CD4-positive, alpha-beta T cell treated with Interleukin-6 for 4 hours (primary cell): ENCODE measurements around the gene FAF1.
"Not testable (repeated sequence)": the region's sequence is repeated elsewhere in the genome, so short reads cannot be mapped to it uniquely, and the experiment has no call there.

ENCODE experiments used
- DNase-seq: peaks from one replicate; pipeline ENCODE4 v3.0.0-alpha.2; 2020; ENCODE audit warnings: mixed read lengths

FAF1 gene

DNA sequence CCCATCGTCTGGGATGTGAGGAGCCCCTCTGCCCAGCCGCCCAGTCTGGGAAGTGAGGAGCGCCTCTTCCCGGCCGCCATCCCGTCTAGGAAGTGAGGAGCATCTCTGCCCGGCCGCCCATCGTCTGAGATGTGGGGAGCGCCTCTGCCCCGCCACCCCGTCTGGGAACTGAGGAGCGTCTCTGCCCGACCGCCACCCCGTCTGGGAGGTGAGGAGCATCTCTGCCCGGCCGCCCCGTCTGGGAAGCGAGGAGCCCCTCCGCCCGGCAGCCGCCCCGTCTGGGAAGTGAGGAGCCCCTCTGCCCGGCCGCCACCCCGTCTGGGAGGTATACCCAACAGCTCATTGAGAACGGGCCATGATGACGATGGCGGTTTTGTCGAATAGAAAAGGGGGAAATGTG is 7.5 kb downstream of the FAF1 start:
- not testable (repeated sequence) for DNase-seq

DNA sequence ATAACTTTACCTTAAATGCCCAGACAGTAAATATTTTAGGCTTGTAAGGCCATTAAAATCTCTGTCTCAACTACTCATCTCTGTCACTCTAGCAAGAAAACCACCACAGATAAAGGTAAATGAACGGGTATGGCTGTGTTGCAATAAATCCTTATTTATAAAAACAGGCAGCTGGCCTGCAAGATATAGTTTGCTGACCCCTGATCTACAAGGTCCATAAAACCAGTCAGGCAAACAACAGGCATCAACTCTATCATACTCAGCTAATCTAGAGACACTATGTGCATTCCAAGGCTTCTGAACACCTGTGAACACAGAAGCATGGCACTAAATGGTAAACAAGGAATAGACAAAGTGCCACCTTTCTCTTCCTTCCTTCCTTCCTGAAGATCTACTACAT is 9.7 kb downstream of the FAF1 start:
- no peak for DNase-seq

DNA sequence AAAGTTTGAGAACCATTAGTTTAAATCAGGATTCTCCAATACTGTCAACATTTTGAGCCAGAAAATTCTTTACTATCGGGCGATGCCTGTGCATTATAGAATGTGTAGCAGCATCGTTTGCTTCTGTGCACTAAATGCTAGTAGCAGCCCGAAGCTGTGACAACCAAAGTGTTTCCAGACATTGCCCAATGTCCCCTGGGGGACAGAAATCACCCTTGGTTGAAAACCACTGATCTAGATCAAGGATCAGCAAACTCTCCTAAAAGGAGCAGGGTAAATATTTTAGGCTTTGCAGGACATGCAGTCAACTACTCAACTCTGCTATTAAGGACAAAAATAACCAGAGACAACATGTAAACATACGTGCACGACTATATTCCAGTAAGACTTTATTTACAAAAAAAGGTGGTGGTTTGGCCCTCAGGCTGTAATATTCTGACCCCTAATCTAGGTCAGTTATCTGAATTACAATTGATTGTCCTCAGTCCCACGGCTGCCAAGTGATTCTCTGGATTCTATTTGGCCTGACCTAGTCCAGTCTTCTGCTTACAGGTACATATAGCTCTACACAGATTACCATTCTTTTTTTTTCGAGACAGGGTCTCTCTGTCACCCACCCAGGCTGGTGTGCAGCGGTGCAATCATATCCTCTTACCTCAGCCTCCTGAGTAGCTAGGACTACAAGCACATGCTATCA is 10.6 kb downstream of the FAF1 start:
- DNase-seq: no peak

DNA sequence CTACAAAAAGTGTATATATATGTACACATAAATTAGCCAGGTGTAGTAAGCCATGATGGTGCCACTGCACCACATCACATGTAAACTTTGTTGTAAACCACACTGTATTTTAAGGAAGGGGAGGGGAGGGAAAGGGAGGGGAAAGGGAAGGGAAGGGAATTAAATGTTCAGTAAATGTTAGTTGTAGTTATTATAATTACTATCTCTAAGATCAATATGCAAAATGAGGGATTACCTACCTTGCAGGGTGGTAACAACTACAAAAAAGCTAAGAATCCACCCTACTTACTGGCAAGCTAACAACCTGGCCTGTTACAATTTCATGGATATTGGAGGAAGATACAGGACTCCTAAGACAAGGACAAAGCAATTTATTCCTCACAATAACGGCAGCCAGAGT is 17.7 kb downstream of the FAF1 start:
- no peak for DNase-seq

DNA sequence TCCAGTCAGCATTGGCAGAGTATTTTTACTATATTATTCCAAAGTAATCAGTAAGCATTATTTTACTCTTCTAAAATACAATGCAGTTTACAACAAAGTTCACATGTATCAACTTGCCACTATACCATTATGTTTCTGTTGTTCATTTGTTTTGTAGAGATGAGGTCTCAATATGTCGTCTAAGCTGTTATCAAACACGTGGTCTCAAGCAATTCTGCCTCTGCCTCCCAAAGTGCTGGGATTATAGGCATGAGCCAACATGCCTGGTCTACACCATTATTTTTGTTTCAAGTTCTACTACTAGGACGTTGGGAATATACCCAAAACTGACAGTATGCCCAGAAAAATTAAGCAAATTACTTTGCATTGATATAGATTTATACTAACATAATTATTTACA is 19.8 kb downstream of the FAF1 start:
- no peak for DNase-seq

DNA sequence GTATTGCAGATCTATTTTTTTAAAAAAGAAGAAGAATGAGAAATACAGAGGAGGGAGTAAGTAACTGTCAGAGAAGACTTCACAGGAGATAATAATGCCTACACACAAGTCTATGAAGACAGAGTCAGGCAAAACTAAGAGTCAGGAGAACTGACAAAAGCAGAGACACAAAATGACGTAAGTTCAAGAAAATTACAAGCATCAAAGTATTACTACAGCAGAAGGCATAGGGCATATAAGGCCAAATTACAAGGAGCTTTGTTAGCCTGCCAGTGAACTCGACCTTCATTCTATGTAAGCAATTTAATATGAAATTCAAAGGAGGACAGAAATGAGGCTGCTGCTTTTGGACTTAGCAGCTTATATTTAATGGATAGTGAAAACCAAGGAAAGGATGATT is 23.7 kb downstream of the FAF1 start:
- DNase-seq: no peak

DNA sequence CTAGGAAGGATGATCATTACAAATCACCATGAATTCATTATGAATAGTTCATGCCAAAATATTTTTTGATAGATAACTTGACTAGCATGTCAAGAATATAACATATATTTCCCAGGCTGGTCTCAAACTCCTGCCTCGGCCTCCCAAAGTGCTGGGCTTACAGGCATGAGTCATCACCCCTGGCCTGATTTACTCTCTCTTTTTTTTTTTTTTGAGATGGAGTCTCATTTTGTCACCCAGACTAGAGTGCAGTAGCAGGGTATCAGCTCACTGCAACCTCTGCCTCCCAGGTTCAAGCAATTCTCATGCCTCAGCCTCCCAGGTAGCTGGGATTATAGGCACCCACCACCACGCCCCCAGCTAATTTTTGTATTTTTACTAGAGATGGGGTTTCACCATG is 24.8 kb downstream of the FAF1 start:
- DNase-seq: peak; percentile 1

DNA sequence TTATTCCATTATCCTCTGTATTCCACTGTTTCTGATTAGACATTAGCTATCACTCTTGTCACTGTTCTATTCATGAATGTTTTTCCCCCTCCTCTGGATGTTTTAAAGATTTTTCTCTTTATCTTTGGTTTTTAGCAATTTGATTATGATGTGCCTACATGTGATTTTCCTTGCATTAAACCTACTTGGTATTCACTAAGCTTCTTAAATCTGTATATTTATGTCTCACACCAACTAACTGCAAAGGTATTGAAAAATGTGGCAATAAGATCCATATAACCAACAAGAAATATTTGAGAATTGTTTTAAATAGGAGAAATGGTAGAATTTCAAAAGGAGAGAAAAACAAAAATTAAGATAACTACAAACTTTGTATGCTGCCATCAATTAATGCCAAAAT is 25.2 kb downstream of the FAF1 start:
- no peak for DNase-seq

DNA sequence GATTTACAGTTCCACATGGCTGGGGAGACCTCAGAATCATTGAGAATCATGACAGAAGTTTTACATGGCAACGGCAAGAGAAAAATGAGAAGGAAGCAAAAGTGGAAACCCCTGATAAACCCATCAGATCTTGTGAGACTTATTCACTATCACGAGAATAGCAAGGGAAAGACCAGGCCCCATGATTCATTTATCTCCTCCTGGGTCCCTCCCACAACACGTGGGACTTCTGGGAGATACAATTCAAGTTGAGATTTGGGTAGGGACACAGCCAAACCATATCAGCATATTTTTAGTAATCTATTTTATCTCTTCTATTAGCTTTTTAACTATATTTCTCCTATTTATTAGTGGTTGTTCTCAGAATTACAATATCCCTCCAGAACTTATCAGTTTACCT is 26.3 kb downstream of the FAF1 start:
- not testable (repeated sequence) for DNase-seq

DNA sequence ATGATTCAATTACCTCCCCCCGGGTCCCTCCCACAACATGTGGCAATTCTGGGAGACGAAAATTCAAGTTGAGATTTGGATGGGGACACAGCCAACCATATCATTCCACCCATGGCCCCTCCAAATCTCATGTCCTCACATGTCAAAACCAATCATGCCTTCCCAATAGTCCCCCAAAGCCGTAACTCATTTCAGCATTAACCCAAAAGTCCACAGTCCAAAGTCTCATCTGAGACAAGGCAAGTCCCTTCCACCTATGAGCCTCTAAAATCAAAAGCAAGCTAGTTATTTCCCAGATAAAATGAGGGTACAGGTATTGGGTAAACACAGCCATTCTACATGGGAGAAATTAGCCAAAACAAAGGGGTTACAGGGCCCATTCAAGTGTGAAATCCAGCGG is 28.0 kb downstream of the FAF1 start:
- not testable (repeated sequence) for DNase-seq

DNA sequence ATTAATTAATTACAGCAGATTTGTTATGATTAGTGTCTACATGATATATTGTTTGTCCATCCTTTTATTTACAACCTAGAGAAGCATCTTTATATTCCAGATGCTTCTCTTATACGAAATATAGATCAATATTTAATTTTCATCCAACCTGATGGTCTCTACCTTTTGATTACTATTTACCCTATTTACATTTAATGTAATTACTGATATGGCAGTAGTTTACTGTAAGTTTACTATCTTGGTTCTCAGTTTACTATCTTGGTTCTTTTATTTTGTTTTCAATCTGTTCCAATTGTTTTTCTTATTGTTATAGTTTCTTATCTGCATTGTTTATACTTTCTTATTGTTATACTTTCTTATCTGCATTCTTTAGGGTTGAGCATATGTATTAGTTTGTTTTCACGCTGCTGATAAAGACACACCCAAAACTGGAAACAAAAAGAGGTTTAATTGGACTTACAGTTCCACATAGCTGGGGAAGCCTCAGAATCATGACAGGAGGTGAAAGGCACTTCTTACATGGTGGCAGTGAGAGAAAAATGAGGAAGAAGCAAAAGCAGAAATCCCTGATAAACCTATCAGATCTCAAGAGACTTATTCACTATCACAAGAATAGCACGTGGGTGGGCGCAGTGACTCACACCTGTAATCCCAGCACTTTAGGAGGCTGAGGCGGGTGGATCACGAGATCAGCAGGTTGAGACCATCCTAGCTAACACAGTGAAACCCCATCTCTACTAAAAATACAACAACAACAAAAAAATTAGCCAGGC is 28.9 kb downstream of the FAF1 start:
- no peak for DNase-seq

DNA sequence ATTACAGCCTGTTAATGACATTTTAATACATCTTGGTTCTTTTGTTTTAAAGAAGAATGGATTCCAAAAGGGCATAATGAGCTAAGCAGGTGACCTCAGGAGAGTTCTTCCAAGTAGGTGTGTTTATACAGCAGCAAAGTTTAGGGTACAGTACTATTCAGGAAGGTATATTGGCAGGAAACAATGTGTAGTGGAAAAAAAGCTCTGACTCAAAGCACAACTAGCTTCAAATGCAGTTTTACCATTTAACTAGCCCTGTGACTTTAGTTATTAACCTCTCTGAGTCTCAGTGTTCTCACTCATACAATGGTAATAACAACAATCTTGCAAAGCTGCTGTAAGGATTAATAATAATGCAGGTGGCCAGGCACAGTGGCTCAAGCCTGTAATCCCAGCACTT is 29.9 kb downstream of the FAF1 start:
- DNase-seq: no peak

DNA sequence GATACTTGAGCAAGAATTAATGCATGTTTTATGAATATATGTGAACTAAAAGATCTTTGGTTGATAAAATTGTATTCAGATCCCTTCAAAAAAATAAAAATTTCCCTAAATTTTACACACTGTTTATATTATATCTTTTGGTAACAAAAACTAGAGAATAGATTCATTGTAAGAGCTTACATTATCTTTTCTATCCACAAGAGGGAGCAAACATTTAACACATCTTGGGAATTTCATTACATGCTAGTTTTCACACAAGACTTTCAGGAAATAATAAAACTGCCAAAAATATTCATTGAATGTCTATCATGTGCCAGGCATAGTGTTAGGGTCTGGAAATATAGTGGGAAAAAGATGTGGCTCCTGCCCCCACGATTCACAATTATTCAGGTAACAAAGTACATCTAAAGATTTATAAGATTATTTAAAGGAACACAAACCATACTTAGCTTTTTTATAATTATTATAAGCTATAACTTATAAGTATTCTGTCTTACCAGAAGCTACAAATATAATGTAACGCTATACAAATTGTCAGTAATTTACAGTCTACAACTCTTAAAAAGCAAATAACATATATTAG is 30.6 kb downstream of the FAF1 start:
- no peak for DNase-seq

DNA sequence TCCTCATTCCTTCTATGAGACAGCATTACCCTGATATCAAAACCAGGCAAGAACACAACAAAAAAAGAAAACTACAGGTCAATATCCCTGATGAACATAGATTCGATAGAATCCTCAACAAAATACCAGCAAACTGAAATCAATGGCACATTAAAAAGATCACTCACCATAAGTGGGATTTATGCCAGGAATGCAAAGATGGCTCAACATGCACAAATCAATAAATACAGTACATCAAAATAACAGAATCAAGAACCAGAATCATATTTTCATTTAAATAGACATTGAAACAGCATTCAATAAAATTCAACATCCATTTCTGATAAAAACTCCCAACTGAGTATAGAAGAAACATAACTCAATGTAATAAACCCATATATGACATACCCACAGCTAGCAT is 36.5 kb downstream of the FAF1 start:
- no peak for DNase-seq

DNA sequence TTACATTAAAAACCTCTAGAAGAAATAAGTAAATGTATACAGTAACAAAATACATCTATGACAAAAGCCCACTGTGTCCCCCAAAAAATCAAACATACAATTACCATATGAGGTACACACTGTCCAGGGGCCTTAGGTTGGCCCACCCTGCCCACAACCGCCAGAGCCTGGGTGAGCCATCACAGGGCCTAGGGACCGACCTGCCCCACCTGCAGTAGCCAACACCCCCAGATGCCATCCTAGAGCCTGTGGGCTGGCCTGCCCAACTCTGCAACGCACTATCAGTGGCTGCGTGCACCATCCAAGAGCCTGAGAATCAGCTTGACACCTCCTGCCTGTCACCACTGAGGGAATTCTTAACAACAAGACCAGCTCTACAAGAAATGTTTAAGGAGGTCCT is 39.0 kb downstream of the FAF1 start:
- no peak for DNase-seq

DNA sequence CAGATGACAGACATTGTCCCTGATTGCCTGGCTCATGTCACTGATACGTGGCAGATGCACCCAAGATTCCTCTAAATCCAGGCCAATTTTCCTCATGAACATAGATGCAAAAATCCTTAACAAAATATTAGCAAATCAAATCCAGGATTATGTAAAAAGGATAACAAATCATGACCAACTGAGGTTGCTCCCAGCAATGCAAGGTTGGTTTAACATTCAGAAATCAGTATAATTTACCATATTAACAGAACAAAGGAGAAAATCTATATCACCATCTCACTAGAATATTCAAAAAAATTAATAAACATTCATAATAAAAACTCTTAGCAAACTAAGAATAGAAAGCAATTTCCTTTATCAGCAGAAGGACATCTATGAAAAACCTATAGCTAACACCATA is 39.7 kb downstream of the FAF1 start:
- DNase-seq: no peak

DNA sequence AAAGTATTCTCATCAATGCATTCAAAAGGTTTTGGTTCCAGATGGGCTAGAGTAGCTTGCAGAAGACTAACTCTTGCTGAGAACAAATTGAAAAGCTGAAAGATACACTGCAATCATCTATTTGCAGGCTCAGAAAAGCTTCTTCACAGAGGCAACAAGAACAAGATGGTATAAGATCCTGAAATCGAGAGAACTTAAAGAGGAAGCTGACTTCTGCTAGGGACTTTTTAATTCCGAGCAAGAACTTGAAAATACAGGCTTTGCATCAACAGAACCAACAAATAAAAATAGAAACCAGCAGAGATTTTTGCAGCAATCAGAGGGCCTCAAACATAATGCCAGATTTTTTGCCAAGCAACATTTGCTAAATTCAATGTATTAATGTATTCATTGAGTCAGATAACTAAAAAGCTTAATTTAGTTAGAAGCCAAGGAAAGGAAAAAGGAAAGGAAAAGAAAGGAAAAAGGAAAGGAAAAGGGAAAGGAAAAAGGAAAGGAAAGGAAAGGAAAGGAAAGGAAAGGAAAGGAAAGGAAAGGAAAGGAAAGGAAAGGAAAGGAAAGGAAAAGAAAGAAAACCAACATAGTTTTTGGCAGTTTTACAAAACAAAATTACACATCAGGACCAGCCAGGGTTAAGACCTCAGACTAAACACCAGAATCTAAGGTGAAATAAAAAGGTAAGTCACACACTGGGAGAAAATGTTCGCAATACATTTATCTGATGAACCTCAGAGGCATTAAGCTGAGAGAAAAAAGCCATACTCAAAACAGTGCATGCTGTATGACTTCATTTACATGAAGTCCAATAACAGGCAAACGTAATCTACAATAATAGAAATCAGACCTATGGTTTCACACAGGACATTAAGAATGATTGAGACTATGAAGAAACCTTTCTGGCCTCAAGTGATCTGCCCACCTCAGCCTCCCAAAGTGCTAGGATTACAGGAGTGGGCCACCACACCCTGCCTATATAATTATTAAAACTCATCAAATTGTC is 42.6 kb downstream of the FAF1 start:
- DNase-seq: no peak

DNA sequence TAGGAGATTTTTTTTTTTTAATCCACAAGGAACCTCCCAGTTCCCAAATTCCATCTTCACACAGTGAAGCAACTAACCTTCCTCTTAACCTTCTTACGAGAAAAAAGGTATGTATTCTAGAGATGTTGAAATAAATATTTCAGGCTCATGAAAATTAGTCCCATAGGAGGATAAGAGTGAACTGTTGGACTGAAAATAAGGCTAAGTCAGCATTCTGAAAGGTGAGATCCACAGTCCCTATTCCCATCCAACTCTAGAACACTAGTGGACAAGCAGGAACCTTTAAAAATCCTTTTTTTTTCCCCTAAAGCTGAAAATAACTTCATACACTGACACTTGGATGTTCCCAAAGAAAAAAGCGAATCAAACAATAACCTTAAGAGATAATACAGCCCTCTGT is 44.4 kb downstream of the FAF1 start:
- DNase-seq: no peak

DNA sequence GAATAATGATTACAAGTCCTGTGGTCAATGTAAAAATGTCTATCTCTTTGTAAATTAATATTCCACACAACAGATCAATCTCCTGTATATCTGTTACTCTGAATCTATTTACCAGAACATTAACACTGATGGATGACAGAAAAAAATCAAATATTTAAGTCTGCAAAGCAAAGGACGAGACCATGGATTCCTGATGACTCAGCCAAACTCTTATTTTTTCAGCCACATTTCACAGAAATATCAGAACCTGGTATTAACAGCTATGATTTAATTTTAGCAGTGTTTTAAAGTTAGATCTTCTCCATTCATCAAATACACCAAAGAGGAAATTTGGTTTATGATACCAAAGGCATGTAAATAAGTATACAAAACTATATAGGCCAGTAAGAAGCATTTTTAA is 46.1 kb downstream of the FAF1 start:
- DNase-seq: no peak

DNA sequence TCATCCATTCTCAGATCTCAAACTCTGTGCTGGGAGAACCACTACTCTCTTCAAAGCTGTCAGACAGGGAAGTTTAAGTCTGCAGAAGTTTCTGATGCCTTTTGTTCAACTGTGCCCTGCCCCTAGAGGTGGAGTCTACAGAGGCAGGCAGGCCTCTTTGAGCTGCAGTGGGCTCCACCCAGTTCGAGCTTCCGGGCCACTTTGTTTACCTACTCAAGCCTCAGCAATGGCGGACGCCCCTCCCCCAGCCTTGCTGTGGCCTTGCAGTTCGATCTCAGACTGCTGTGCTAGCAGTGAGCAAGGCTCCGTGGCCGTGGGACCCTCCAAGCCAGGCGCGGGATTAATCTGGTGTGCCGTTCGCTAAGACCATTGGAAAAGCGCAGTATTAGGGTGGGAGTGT is 49.7 kb downstream of the FAF1 start:
- DNase-seq: not testable (repeated sequence)

DNA sequence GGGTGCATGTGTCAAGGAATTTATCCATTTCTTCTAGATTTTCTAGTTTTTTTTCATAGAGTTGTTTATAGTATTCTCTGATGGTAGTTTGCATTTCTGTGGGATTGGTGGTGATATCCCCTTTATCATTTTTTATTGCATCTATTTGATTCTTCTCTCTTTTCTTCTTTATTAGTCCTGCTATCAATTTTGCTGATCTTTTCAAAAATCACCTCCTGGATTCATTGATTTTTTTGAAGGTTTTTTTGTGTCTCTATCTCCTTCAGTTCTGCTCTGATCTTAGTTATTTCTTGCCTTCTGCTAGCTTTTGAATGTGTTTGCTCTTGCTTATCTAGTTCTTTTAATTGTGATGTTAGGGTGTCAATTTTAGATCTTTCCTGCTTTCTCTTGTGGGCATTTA is 52.5 kb downstream of the FAF1 start:
- DNase-seq: not testable (repeated sequence)

DNA sequence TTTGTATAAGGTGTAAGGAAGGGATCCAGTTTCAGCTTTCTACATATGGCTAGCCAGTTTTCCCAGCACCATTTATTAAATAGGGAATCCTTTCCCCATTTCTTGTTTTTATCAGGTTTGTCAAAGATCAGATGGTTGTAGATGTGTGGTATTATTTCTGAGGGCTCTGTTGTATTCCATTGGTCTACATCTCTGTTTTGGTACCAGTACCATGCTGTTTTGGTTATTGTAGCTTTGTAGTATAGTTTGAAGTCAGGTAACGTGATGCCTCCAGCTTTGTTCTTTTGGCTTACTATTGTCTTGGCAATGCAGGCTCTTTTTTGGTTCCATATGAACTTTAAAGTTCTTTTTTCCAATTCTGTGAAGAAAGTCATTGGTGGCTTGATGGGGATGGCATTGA is 54.0 kb downstream of the FAF1 start:
- DNase-seq: not testable (repeated sequence)

DNA sequence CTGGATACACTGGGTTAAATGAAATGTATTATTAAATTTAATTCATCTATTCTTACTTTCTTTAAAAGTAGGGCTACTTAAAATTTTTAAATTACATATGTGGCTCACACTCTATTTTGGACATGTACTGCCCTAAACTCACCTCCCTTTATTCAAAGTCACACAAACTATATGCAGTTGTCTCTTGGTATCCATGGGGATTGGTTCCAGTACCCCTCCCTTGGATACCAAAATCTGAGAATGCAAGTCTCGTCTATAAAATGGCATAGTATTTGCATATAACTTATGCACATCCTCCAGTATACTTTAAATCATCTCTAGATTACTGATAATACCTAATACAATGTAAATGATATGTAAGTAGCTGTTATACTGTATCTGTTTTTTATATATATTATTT is 57.6 kb downstream of the FAF1 start:
- DNase-seq: no peak
